Hepatocyte (in vitro differentiated cells): ENCODE data around the gene SLC39A11. TPM values are rescaled to one million over a fixed set of nuclear protein-coding genes. Genes with fewer than 3 reads are reported as not detected.

Experiments used
- DNase-seq: peaks from one replicate; pipeline ENCODE4 v3.0.0-alpha.2; 2016; ENCODE audit warnings: low spot score
- H2AFZ ChIP-seq: fragments of 200-600 bp; sonication (generic); 2 replicates; pipeline ENCODE4 v1.6.0; 2016; ENCODE audit warnings: antibody characterized with exemption, mild to moderate bottlenecking
- H3K27ac ChIP-seq: fragments of 200-600 bp; sonication (generic); 2 replicates; pipeline ENCODE4 v1.5.1; 2016; ENCODE audit warnings: mild to moderate bottlenecking
- H3K27me3 ChIP-seq: fragments of 200-600 bp; sonication (generic); 2 replicates; pipeline ENCODE4 v1.6.1; 2016
- H3K36me3 ChIP-seq: fragments of 200-600 bp; sonication (generic); replicated peaks from 2 replicates; pipeline ENCODE4 v1.5.1; 2016; ENCODE audit warnings: low read depth; ENCODE audit not compliant: insufficient read depth
- H3K4me1 ChIP-seq: fragments of 200-600 bp; sonication (generic); 2 replicates; pipeline ENCODE4 v1.5.1; 2016; ENCODE audit warnings: mild to moderate bottlenecking, moderate library complexity; ENCODE audit not compliant: insufficient read depth
- H3K4me2 ChIP-seq: fragments of 200-600 bp; sonication (generic); 2 replicates; pipeline ENCODE4 v1.6.0; 2016
- H3K4me3 ChIP-seq: fragments of 200-600 bp; sonication (generic); 2 replicates; pipeline ENCODE4 v1.5.1; 2016; ENCODE audit warnings: mild to moderate bottlenecking
- H3K79me2 ChIP-seq: fragments of 200-600 bp; sonication (generic); 2 replicates; pipeline ENCODE4 v1.6.0; 2017; ENCODE audit warnings: mild to moderate bottlenecking
- H3K9me2 ChIP-seq: fragments of 200-600 bp; sonication (generic); replicated peaks from 2 replicates; pipeline ENCODE4 v1.6.0; 2017; ENCODE audit warnings: mild to moderate bottlenecking; ENCODE audit not compliant: insufficient read depth
- H3K9me3 ChIP-seq: fragments of 200-600 bp; sonication (generic); 2 replicates; pipeline ENCODE4 v1.5.1; 2016; ENCODE audit warnings: low read depth, mild to moderate bottlenecking
- H4K20me1 ChIP-seq: fragments of 200-600 bp; sonication (generic); 2 replicates; pipeline ENCODE4 v1.6.0; 2016; ENCODE audit warnings: mild to moderate bottlenecking; ENCODE audit not compliant: insufficient read depth, poor library complexity, severe bottlenecking
- EZH2 ChIP-seq: fragments of 200-600 bp; sonication (generic); IDR thresholded peaks from 2 replicates; pipeline ENCODE4 v1.6.1; 2016; ENCODE audit warnings: antibody characterized with exemption, mild to moderate bottlenecking, borderline replicate concordance
- EZH2phosphoT487 ChIP-seq: fragments of 200-600 bp; sonication (generic); IDR thresholded peaks from one replicate; pipeline ENCODE4 v1.6.1; 2018; ENCODE audit warnings: antibody characterized with exemption, mild to moderate bottlenecking, low read depth, moderate library complexity; ENCODE audit not compliant: unreplicated experiment, severe bottlenecking
- WGBS: methylation state at CpG from one replicate; pipeline ENCODE4 v1.1.6; 2016; ENCODE audit warnings: low lambda C conversion rate; ENCODE audit errors: missing lambda C conversion rate; 5-methylcytosine and 5-hydroxymethylcytosine counted together
- polyA plus RNA-seq: library from polyadenylated mRNA; unstranded; fragments of >200 nt; fragmentation: Nextera tagmentation; extraction: Ambion mirVana; gene quantifications from 2 replicates; pipeline ENCODE4 v1.2.1, GENCODE V29; 2016
- total RNA-seq: library from RNA; depleted of rRNA; stranded (reverse); fragments of >200 nt; gene quantifications from 2 replicates; pipeline ENCODE4 v1.2.3, GENCODE V29; 2014
- TF ChIP-seq, protein P1 (sequence below): fragments of 200-600 bp; sonication (generic); IDR thresholded peaks from 2 replicates; pipeline ENCODE4 v1.5.1; 2016; ENCODE audit warnings: antibody characterized with exemption, mild to moderate bottlenecking; ENCODE audit not compliant: poor library complexity

SLC39A11 gene
- total and polyA plus RNA-seq, 2 experiments from 2014 or later = 37.7 to 39.1 TPM

DNA sequence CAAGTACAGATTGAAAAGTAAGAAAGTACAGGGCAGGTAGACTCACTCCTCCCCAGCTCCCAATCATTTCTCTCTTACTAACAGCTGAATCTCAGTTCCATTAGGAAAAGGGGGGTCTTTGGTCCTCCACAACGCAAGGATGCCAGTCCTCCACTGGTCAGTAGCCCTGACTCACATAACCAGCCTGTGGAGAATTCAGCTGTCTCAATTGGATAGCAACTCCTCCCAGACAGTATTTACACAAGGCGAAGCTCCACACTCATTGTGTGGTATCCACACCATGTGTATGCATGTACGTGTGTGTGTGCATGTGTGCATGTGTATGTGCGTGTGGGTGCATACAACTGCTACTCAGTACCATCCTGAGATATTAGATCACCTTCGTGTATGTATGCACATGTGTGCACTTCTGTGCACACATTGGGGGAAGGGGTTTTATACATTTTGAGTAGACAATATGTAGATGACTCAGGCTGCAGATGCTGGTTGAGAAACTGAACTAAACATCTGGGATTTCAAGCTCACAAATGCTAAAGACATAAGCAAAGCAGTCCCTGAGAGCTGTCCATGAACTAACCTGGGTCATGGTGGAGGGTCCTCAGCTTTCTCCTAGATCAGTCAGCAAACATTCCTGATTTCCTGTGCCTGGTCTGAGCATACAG, 240.1 kb downstream of the SLC39A11 start:
- no peaks in the 10 kb centered on the region for H4K20me1 ChIP-seq
- no peaks in the 10 kb centered on the region for H3K79me2 ChIP-seq
- TF ChIP-seq, protein P1, sequence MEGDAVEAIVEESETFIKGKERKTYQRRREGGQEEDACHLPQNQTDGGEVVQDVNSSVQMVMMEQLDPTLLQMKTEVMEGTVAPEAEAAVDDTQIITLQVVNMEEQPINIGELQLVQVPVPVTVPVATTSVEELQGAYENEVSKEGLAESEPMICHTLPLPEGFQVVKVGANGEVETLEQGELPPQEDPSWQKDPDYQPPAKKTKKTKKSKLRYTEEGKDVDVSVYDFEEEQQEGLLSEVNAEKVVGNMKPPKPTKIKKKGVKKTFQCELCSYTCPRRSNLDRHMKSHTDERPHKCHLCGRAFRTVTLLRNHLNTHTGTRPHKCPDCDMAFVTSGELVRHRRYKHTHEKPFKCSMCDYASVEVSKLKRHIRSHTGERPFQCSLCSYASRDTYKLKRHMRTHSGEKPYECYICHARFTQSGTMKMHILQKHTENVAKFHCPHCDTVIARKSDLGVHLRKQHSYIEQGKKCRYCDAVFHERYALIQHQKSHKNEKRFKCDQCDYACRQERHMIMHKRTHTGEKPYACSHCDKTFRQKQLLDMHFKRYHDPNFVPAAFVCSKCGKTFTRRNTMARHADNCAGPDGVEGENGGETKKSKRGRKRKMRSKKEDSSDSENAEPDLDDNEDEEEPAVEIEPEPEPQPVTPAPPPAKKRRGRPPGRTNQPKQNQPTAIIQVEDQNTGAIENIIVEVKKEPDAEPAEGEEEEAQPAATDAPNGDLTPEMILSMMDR = no peak
- TF ChIP-seq EZH2phosphoT487 (no peak), EZH2 (no peak)
- no peaks in the 10 kb centered on the region for H3K27me3 ChIP-seq
- no peaks in the 10 kb centered on the region for H3K4me1 ChIP-seq
- no peak overlapping the region for H2AFZ ChIP-seq
- no peak overlapping the region for H3K4me3 ChIP-seq
- H3K9me3 ChIP-seq = no peaks in the 10 kb centered on the region
- no peak for DNase-seq
- 96% methylated on average over 5 of the region's 5 CpGs for WGBS
- H3K27ac ChIP-seq = no peak overlapping the region
- H3K4me2 ChIP-seq = no peak overlapping the region
- H3K36me3 ChIP-seq = no peaks in the 10 kb centered on the region
- no peaks in the 10 kb centered on the region for H3K9me2 ChIP-seq

DNA sequence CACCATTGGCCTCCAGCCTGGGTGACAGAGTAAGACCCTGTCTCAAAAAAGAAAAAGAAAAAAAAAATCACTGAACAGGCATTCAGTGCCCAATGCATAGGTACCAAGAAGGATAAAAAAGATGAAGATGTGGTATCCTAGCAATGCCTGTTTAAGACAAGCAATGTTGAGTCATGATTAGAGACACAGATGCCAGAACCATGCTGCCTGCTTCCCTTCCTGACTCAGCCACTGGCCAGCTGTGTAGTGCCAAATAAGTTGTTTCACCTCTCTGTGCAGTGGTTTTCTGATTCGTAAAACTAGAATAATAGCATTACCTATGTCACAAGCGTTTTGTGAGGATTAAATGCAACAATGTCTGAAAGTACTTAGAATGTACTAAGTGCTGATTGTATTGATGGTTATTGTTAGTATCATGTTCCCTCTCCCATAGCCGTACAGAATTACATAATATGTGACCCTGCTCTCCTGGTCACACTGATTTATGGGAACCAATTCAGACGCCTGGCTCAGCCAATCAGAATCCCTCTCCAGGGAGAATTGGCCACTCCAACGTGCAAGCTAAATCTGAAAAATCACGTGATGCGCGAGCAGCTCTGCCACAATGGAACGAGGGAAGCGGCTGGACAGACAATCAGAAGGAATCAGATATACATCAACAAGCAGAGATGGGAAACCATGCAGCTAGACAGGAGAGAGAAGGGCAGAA, 241.9 kb downstream of the SLC39A11 start:
- Histone ChIP-seq H3K36me3 (no peaks in the 10 kb centered on the region), H3K9me2 (no peaks in the 10 kb centered on the region), H3K4me3 (no peak overlapping the region), H4K20me1 (no peaks in the 10 kb centered on the region), H3K4me2 (no peak overlapping the region), H3K27ac (no peak overlapping the region), H3K9me3 (no peaks in the 10 kb centered on the region), H2AFZ (no peak overlapping the region), H3K27me3 (no peaks in the 10 kb centered on the region), H3K79me2 (no peaks in the 10 kb centered on the region), H3K4me1 (no peaks in the 10 kb centered on the region)
- 93% methylated on average over 10 of the region's 10 CpGs for WGBS
- no peak for DNase-seq
- TF ChIP-seq EZH2phosphoT487 = no peak
- TF ChIP-seq EZH2 = no peak
- TF ChIP-seq, protein P1 = no peak

DNA sequence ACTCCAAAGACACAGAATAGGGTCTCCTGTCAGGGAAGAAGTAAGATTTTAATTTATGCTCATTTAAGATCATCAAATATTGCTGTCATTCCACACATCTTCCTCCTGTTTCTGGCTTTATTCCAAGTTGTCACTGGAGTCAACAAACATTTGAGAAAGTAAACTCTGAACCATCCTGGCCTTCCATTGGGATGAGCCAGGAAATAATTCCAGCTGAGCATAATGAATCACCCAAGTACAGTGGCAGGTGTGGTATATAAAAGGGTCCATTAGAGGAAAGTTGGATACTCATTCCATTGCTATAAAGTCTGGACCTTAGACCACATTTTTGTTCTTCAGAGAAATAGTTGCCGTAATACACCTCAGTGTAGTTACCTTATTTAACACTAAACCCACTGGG, 246.1 kb downstream of the SLC39A11 start:
- Histone ChIP-seq H3K79me2 (no peaks in the 10 kb centered on the region), H3K9me3 (no peaks in the 10 kb centered on the region), H3K9me2 (no peaks in the 10 kb centered on the region), H2AFZ (no peak overlapping the region), H3K27me3 (no peaks in the 10 kb centered on the region), H3K27ac (no peak overlapping the region), H3K4me2 (no peak overlapping the region), H3K4me3 (no peak overlapping the region), H3K36me3 (no peaks in the 10 kb centered on the region), H3K4me1 (no peaks in the 10 kb centered on the region), H4K20me1 (no peaks in the 10 kb centered on the region)
- TF ChIP-seq, protein P1 = no peak
- TF ChIP-seq EZH2 (no peak), EZH2phosphoT487 (no peak)
- no peak for DNase-seq
- WGBS = 97% methylated on average over 1 of the region's 1 CpG
